Right ventricle myocardium superior (tissue), 1 donor: ENCODE results near the gene OSBPL3. TPM values are rescaled to one million over a fixed set of nuclear protein-coding genes. Genes with fewer than 3 reads are reported as not detected.

Experiments
- total RNA-seq: library from RNA; stranded (reverse); fragmentation: NEBNext Ultra II Directional; extraction: Animal tissue kit (Norgen Biotek cat#: 25700); gene quantifications from one replicate; pipeline ENCODE4 v1.2.1, GENCODE V29; 2021
- donor health status: DM: no; HTN: yes; CAD: no; lungs with severe emphysema.

Gene OSBPL3
- total RNA-seq, 1 donor from 2014 or later: 8.4 TPM

Other genes starting within 250 kb of the OSBPL3 start
- gene GSDME, start 222.7 kb downstream of the OSBPL3 start, total RNA-seq: 3.5 TPM
- 698 TPM for gene CYCS, start 145.1 kb upstream of the OSBPL3 start, total RNA-seq
- not detected for gene NPVF, start 248.3 kb upstream of the OSBPL3 start, total RNA-seq